GM23338 (cell line): Measurements from ENCODE around the gene OSBPL7. TPM values are rescaled to one million over a fixed set of nuclear protein-coding genes. Genes with fewer than 3 reads are reported as not detected.

Experiments
- ATAC-seq: fragments of 200-7000 bp; cut with Tn5 transposase; 3 replicates; pipeline ENCODE4 v1.9.1; 2020
- DNase-seq: peaks from one replicate; pipeline ENCODE4 v3.0.0-alpha.2; 2015; ENCODE audit warnings: low spot score
- H2AFZ ChIP-seq: fragments of 200-600 bp; sonication (generic); 2 replicates; pipeline ENCODE4 v1.8.0; 2016; ENCODE audit warnings: antibody characterized with exemption, mild to moderate bottlenecking, moderate library complexity
- H3F3A ChIP-seq: fragments of 200-600 bp; sonication (generic); replicated peaks from 2 replicates; pipeline ENCODE4 v1.8.0; 2017; ENCODE audit warnings: antibody characterized with exemption, mixed run types, low read depth
- H3K27ac ChIP-seq: fragments of 200-600 bp; sonication (generic); 2 replicates; pipeline ENCODE4 v1.6.1; 2016; ENCODE audit warnings: low read depth
- H3K27me3 ChIP-seq: fragments of 200-600 bp; sonication (generic); 2 replicates; pipeline ENCODE4 v1.8.0; 2016; ENCODE audit warnings: mild to moderate bottlenecking, mixed run types, moderate library complexity; ENCODE audit not compliant: insufficient read depth
- H3K36me3 ChIP-seq: fragments of 200-600 bp; sonication (generic); 2 replicates; pipeline ENCODE4 v1.8.0; 2016; ENCODE audit warnings: mild to moderate bottlenecking; ENCODE audit not compliant: insufficient read depth
- H3K4me1 ChIP-seq: fragments of 200-600 bp; sonication (generic); 2 replicates; pipeline ENCODE4 v1.8.0; 2016; ENCODE audit warnings: mild to moderate bottlenecking, moderate library complexity; ENCODE audit not compliant: insufficient read depth
- H3K4me2 ChIP-seq: fragments of 200-600 bp; sonication (generic); 2 replicates; pipeline ENCODE4 v1.7.1; 2017; ENCODE audit warnings: mixed run types
- H3K4me3 ChIP-seq: fragments of 200-600 bp; sonication (generic); 2 replicates; pipeline ENCODE4 v1.6.1; 2016; ENCODE audit warnings: mixed run types
- H3K79me2 ChIP-seq: fragments of 200-600 bp; sonication (generic); replicated peaks from 2 replicates; pipeline ENCODE4 v1.8.0; 2017; ENCODE audit warnings: mild to moderate bottlenecking; ENCODE audit not compliant: insufficient read depth
- H3K9me2 ChIP-seq: fragments of 200-600 bp; sonication (generic); 2 replicates; pipeline ENCODE4 v1.8.0; 2017; ENCODE audit not compliant: insufficient read depth
- H4K20me1 ChIP-seq: fragments of 200-600 bp; sonication (generic); replicated peaks from 2 replicates; pipeline ENCODE4 v1.8.0; 2017; ENCODE audit warnings: mild to moderate bottlenecking; ENCODE audit not compliant: insufficient read depth
- H3K27ac Mint-ChIP-seq: 2 replicates; pipeline ENCODE4 v1.8.0; 2020; ENCODE audit warnings: inconsistent platforms, mild to moderate bottlenecking, moderate library complexity, mixed read lengths
- H3K27me3 Mint-ChIP-seq: 3 replicates; pipeline ENCODE4 v1.8.0; 2022; ENCODE audit warnings: low read depth, mild to moderate bottlenecking, moderate library complexity, mixed read lengths, inconsistent platforms; ENCODE audit not compliant: insufficient read depth, poor library complexity
- H3K36me3 Mint-ChIP-seq: 3 replicates; pipeline ENCODE4 v1.8.0; 2021; ENCODE audit warnings: low read depth, mild to moderate bottlenecking, inconsistent platforms, moderate library complexity, mixed read lengths
- H3K4me1 Mint-ChIP-seq: 3 replicates; pipeline ENCODE4 v1.8.0; 2020; ENCODE audit warnings: mild to moderate bottlenecking, inconsistent platforms, mixed read lengths
- H3K4me3 Mint-ChIP-seq: 3 replicates; pipeline ENCODE4 v1.8.0; 2021; ENCODE audit warnings: moderate library complexity, mild to moderate bottlenecking, inconsistent platforms, mixed read lengths
- H3K9me3 Mint-ChIP-seq: 3 replicates; pipeline ENCODE4 v1.8.0; 2020; ENCODE audit warnings: moderate library complexity, mild to moderate bottlenecking, inconsistent platforms, mixed read lengths
- CREB1 ChIP-seq: fragments of 250-450 bp; sonication (Bioruptor Pico); IDR thresholded peaks from 2 replicates; pipeline ENCODE4 v1.5.0; 2020; ENCODE audit warnings: low read depth, mild to moderate bottlenecking, moderate library complexity
- ETS1 ChIP-seq: IDR thresholded peaks from 2 replicates; pipeline ENCODE4 v1.6.1; 2016; ENCODE audit warnings: antibody characterized with exemption
- JUNB ChIP-seq: IDR thresholded peaks from one replicate; pipeline ENCODE4 v1.6.1; 2016; ENCODE audit warnings: antibody characterized with exemption; ENCODE audit not compliant: unreplicated experiment
- POLR2AphosphoS5 ChIP-seq: IDR thresholded peaks from 2 replicates; pipeline ENCODE4 v1.6.1; 2016; ENCODE audit warnings: antibody characterized with exemption, low read depth
- ZNF462 ChIP-seq: fragments of 250-450 bp; sonication (Bioruptor Pico); IDR thresholded peaks from 2 replicates; pipeline ENCODE4 v1.5.0; 2020; ENCODE audit warnings: mild to moderate bottlenecking, moderate library complexity
- polyA plus RNA-seq: library from polyadenylated mRNA; unstranded; fragments of >200 nt; fragmentation: Nextera tagmentation; extraction: Ambion mirVana; gene quantifications from 2 replicates; pipeline ENCODE4 v1.2.1, GENCODE V29; 2016
- total RNA-seq: library from RNA; depleted of rRNA; stranded (reverse); fragments of >200 nt; shearing (Covaris generic); gene quantifications from 2 replicates; pipeline ENCODE4 v1.2.3, GENCODE V29; 2014

OSBPL7 gene
- total and polyA plus RNA-seq, 2 experiments from 2014 or later = 3.4 to 8.1 TPM

- TF ChIP-seq ETS1 = no peak
- no peak for TF ChIP-seq JUNB
- no peak for TF ChIP-seq CREB1
- no peak for TF ChIP-seq ZNF462 (CRISPR knock-in tag)
Observed at GRCh38 chr17:47871048-47871447, 49.5 kb upstream of the OSBPL7 start (continued).

GRCh38 chr17:47870056-47870455, 48.5 kb upstream of the OSBPL7 start:
- Histone ChIP-seq H3K4me2 (peak overlapping the region; percentile 67), H2AFZ (no peak overlapping the region), H3K4me1 (peaks cover 38% of the 10 kb centered on the region), H3K27ac (no peak overlapping the region), H3K27me3 (peaks cover 69% of the 10 kb centered on the region), H4K20me1 (peaks cover 5% of the 10 kb centered on the region; the same call in 1 of the 2 replicates), H3K36me3 (no peaks in the 10 kb centered on the region), H3F3A (peaks cover 6% of the 10 kb centered on the region; the same call in 1 of the 2 replicates), H3K9me2 (no peaks in the 10 kb centered on the region), H3K79me2 (no peaks in the 10 kb centered on the region), H3K4me3 (0 out of 2 replicates have a peak overlapping the region, but pooled peaks have one; percentile 26)
- peaks cover 58% of the 10 kb centered on the region for H3K27me3 Mint-ChIP-seq
- H3K27ac Mint-ChIP-seq = no peak overlapping the region
- TF ChIP-seq POLR2AphosphoS5 = no peak
- TF ChIP-seq ZNF462 (CRISPR knock-in tag) = no peak
- H3K36me3 Mint-ChIP-seq = no peaks in the 10 kb centered on the region
- peaks cover 47% of the 10 kb centered on the region for H3K4me1 Mint-ChIP-seq
- H3K9me3 Mint-ChIP-seq = no peaks in the 10 kb centered on the region
- ATAC-seq = no peak; the same call in 2 of the 3 replicates
- H3K4me3 Mint-ChIP-seq = 0 out of 3 replicates have a peak overlapping the region, but pooled peaks have one; percentile 28
- peak; percentile 8 for DNase-seq
